K562 (cell line): Measurements from ENCODE around the gene WNT6. TPM values are rescaled to one million over a fixed set of nuclear protein-coding genes. Genes with fewer than 3 reads are reported as not detected.
A peak's percentile ranks its signal among the peaks of the same experiment; 100 is the strongest.

ENCODE experiments used
- ATF7 ChIP-seq: fragments of 450-650 bp; IDR thresholded peaks from 2 replicates; pipeline ENCODE4 v1.7.1; 2014; ENCODE audit warnings: mild to moderate bottlenecking, moderate library complexity
- C11orf30 ChIP-seq: fragments of 450-650 bp; IDR thresholded peaks from 2 replicates; pipeline ENCODE4 v1.6.1; 2016; ENCODE audit warnings: low read depth, mild to moderate bottlenecking
- CREM ChIP-seq: IDR thresholded peaks from 2 replicates; pipeline ENCODE4 v1.6.1; 2014; ENCODE audit warnings: antibody characterized with exemption, low read depth
- EGR1 ChIP-seq: fragments of 450-650 bp; conservative IDR thresholded peaks from 2 replicates; pipeline ENCODE4 v1.6.1; 2017; ENCODE audit warnings: mild to moderate bottlenecking
- ERF ChIP-seq: fragments of 450-650 bp; formaldehyde crosslinking; IDR thresholded peaks from 2 replicates; pipeline ENCODE4 v1.4.0; 2020; ENCODE audit warnings: mild to moderate bottlenecking, mixed read lengths
- MAFF ChIP-seq: IDR thresholded peaks from 2 replicates; pipeline ENCODE4 v1.6.1; 2012; ENCODE audit warnings: low read length, improper control_type of control experiment
- PTRF ChIP-seq: fragments of 450-650 bp; IDR thresholded peaks from 2 replicates; pipeline ENCODE4 v1.6.1; 2016; ENCODE audit warnings: mild to moderate bottlenecking, missing genetic modification characterization, missing compliant biosample characterization
- SMARCA5 ChIP-seq: fragments of 450-650 bp; IDR thresholded peaks from 2 replicates; pipeline ENCODE4 v1.6.1; 2016
- UBTF ChIP-seq, 2 experiments: IDR thresholded peaks; 2 replicates each; pipeline ENCODE4 v1.6.1; 2012; ENCODE audit warnings: improper control_type of control experiment in 2 of 2, low read depth in 2 of 2, low read length in 2 of 2, borderline replicate concordance in 1 of 2
- ZNF134 ChIP-seq: fragments of 250-450 bp; sonication (Bioruptor Pico); conservative IDR thresholded peaks from 2 replicates; pipeline ENCODE4 v1.4.0; 2020
- ZNF140 ChIP-seq: fragments of 250-450 bp; sonication (Bioruptor Pico); IDR thresholded peaks from 2 replicates; pipeline ENCODE4 v1.8.0; 2021; ENCODE audit warnings: moderate library complexity, mild to moderate bottlenecking, inconsistent platforms
- ZNF232 ChIP-seq: sonication (generic); formaldehyde crosslinking; IDR thresholded peaks from 2 replicates; pipeline ENCODE4 v1.8.0; 2022; ENCODE audit warnings: mild to moderate bottlenecking, missing genetic modification reagents
- ZNF282 ChIP-seq: sonication (generic); formaldehyde crosslinking; IDR thresholded peaks from 2 replicates; pipeline ENCODE4 v1.8.1; 2023; ENCODE audit warnings: missing genetic modification reagents
- ZNF316 ChIP-seq: fragments of 450-650 bp; IDR thresholded peaks from 2 replicates; pipeline ENCODE4 v1.6.1; 2016
- polyA plus RNA-seq, 8 experiments: library from polyadenylated mRNA; depleted of rRNA in 4 of 8; stranded (reverse) in 5 of 8; unstranded in 3 of 8; fragments of >200 nt; fragmentation: Nextera tagmentation in 2 of 8; fragmentation: Illumina TruSeq in 1 of 8; extraction: Ambion mirVana in 2 of 8; extraction: Trizol in 1 of 8; gene quantifications; 2 replicates each; pipeline versions ENCODE4 v1.2.1 to v1.2.3, GENCODE V29; 2011 to 2014; ENCODE audit warnings: inconsistent platforms in 1 of 8, missing spikeins in 1 of 8
- total RNA-seq, 7 experiments: library from RNA; depleted of rRNA in 6 of 7; stranded (reverse); fragments of >200 nt in 6 of 7; fragmentation: Illumina TruSeq in 2 of 7; extraction: Trizol in 2 of 7; gene quantifications; 2 replicates each; pipeline versions ENCODE4 v1.2.1 to v1.2.3, GENCODE V29; 2011 to 2021; ENCODE audit warnings: low replicate concordance in 1 of 7
- TF ChIP-seq, protein P1 (sequence below): sonication (generic); formaldehyde crosslinking; IDR thresholded peaks from 2 replicates; pipeline ENCODE4 v1.9.0; 2022; ENCODE audit warnings: mild to moderate bottlenecking, missing genetic modification reagents
- TF ChIP-seq, protein P2 (sequence below): fragments of 200-800 bp; sonication (Bioruptor generic); IDR thresholded peaks from 2 replicates; pipeline ENCODE4 v1.6.1; 2016; ENCODE audit warnings: missing genetic modification characterization, missing compliant biosample characterization
- TF ChIP-seq, protein P3 (sequence below): fragments of 150-350 bp; IDR thresholded peaks from 2 replicates; pipeline ENCODE4 v1.6.1; 2014; ENCODE audit warnings: low read depth, mild to moderate bottlenecking, low read length, borderline replicate concordance

WNT6 gene
- total and polyA plus RNA-seq, 9 of the 15 experiments (the other 6 are each of a cell fraction or from before 2014, with no cell fraction given), result not detected

- no peak for TF ChIP-seq ATF7
- TF ChIP-seq, protein P1, sequence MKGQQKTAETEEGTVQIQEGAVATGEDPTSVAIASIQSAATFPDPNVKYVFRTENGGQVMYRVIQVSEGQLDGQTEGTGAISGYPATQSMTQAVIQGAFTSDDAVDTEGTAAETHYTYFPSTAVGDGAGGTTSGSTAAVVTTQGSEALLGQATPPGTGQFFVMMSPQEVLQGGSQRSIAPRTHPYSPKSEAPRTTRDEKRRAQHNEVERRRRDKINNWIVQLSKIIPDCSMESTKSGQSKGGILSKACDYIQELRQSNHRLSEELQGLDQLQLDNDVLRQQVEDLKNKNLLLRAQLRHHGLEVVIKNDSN (CRISPR knock-in tag), result peak; percentile 41; the same call in 1 of the 2 replicates
- TF ChIP-seq ZNF232 (CRISPR knock-in tag), result no peak
- TF ChIP-seq PTRF (tag), result no peak
- peak; percentile 63 for TF ChIP-seq C11orf30
- peak; percentile 75 for TF ChIP-seq ZNF316
- TF ChIP-seq ERF (CRISPR knock-in tag), result no peak
- TF ChIP-seq SMARCA5, result no peak
- TF ChIP-seq, protein P2, sequence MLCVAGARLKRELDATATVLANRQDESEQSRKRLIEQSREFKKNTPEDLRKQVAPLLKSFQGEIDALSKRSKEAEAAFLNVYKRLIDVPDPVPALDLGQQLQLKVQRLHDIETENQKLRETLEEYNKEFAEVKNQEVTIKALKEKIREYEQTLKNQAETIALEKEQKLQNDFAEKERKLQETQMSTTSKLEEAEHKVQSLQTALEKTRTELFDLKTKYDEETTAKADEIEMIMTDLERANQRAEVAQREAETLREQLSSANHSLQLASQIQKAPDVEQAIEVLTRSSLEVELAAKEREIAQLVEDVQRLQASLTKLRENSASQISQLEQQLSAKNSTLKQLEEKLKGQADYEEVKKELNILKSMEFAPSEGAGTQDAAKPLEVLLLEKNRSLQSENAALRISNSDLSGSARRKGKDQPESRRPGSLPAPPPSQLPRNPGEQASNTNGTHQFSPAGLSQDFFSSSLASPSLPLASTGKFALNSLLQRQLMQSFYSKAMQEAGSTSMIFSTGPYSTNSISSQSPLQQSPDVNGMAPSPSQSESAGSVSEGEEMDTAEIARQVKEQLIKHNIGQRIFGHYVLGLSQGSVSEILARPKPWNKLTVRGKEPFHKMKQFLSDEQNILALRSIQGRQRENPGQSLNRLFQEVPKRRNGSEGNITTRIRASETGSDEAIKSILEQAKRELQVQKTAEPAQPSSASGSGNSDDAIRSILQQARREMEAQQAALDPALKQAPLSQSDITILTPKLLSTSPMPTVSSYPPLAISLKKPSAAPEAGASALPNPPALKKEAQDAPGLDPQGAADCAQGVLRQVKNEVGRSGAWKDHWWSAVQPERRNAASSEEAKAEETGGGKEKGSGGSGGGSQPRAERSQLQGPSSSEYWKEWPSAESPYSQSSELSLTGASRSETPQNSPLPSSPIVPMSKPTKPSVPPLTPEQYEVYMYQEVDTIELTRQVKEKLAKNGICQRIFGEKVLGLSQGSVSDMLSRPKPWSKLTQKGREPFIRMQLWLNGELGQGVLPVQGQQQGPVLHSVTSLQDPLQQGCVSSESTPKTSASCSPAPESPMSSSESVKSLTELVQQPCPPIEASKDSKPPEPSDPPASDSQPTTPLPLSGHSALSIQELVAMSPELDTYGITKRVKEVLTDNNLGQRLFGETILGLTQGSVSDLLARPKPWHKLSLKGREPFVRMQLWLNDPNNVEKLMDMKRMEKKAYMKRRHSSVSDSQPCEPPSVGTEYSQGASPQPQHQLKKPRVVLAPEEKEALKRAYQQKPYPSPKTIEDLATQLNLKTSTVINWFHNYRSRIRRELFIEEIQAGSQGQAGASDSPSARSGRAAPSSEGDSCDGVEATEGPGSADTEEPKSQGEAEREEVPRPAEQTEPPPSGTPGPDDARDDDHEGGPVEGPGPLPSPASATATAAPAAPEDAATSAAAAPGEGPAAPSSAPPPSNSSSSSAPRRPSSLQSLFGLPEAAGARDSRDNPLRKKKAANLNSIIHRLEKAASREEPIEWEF (CRISPR knock-in tag), result no peak
- TF ChIP-seq EGR1, result no peak
- TF ChIP-seq ZNF134, result no peak
- TF ChIP-seq UBTF (IDR thresholded peaks at IDR 0.05; ENCODE audit: borderline replicate concordance in 1 of 2, low read depth in 2 of 2, low read length in 2 of 2), result no peak
- TF ChIP-seq ZNF140 (CRISPR knock-in tag), result no peak
- TF ChIP-seq CREM, result no peak
- TF ChIP-seq, protein P3, sequence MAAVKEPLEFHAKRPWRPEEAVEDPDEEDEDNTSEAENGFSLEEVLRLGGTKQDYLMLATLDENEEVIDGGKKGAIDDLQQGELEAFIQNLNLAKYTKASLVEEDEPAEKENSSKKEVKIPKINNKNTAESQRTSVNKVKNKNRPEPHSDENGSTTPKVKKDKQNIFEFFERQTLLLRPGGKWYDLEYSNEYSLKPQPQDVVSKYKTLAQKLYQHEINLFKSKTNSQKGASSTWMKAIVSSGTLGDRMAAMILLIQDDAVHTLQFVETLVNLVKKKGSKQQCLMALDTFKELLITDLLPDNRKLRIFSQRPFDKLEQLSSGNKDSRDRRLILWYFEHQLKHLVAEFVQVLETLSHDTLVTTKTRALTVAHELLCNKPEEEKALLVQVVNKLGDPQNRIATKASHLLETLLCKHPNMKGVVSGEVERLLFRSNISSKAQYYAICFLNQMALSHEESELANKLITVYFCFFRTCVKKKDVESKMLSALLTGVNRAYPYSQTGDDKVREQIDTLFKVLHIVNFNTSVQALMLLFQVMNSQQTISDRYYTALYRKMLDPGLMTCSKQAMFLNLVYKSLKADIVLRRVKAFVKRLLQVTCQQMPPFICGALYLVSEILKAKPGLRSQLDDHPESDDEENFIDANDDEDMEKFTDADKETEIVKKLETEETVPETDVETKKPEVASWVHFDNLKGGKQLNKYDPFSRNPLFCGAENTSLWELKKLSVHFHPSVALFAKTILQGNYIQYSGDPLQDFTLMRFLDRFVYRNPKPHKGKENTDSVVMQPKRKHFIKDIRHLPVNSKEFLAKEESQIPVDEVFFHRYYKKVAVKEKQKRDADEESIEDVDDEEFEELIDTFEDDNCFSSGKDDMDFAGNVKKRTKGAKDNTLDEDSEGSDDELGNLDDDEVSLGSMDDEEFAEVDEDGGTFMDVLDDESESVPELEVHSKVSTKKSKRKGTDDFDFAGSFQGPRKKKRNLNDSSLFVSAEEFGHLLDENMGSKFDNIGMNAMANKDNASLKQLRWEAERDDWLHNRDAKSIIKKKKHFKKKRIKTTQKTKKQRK, result no peak
- TF ChIP-seq MAFF, result 0 out of 2 replicates have a peak, but pooled peaks have one; percentile 13
- no peak for TF ChIP-seq ZNF282 (CRISPR knock-in tag)
Measured at GRCh38 chr2:218891275-218892135, 31.9 kb downstream of the WNT6 start (continued).
